GM23338 (cell line): Measurements from ENCODE around the gene ARFIP2. TPM values are rescaled to one million over a fixed set of nuclear protein-coding genes. Genes with fewer than 3 reads are reported as not detected.
A peak's percentile ranks its signal among the peaks of the same experiment; 100 is the strongest.

Experiments
- ATAC-seq: fragments of 200-7000 bp; cut with Tn5 transposase; 3 replicates; pipeline ENCODE4 v1.9.1; 2020
- DNase-seq: peaks from one replicate; pipeline ENCODE4 v3.0.0-alpha.2; 2015; ENCODE audit warnings: low spot score
- H2AFZ ChIP-seq: fragments of 200-600 bp; sonication (generic); 2 replicates; pipeline ENCODE4 v1.8.0; 2016; ENCODE audit warnings: antibody characterized with exemption, mild to moderate bottlenecking, moderate library complexity
- H3F3A ChIP-seq: fragments of 200-600 bp; sonication (generic); replicated peaks from 2 replicates; pipeline ENCODE4 v1.8.0; 2017; ENCODE audit warnings: antibody characterized with exemption, mixed run types, low read depth
- H3K27ac ChIP-seq: fragments of 200-600 bp; sonication (generic); 2 replicates; pipeline ENCODE4 v1.6.1; 2016; ENCODE audit warnings: low read depth
- H3K27me3 ChIP-seq: fragments of 200-600 bp; sonication (generic); 2 replicates; pipeline ENCODE4 v1.8.0; 2016; ENCODE audit warnings: mild to moderate bottlenecking, mixed run types, moderate library complexity; ENCODE audit not compliant: insufficient read depth
- H3K36me3 ChIP-seq: fragments of 200-600 bp; sonication (generic); 2 replicates; pipeline ENCODE4 v1.8.0; 2016; ENCODE audit warnings: mild to moderate bottlenecking; ENCODE audit not compliant: insufficient read depth
- H3K4me1 ChIP-seq: fragments of 200-600 bp; sonication (generic); 2 replicates; pipeline ENCODE4 v1.8.0; 2016; ENCODE audit warnings: mild to moderate bottlenecking, moderate library complexity; ENCODE audit not compliant: insufficient read depth
- H3K4me2 ChIP-seq: fragments of 200-600 bp; sonication (generic); 2 replicates; pipeline ENCODE4 v1.7.1; 2017; ENCODE audit warnings: mixed run types
- H3K4me3 ChIP-seq: fragments of 200-600 bp; sonication (generic); 2 replicates; pipeline ENCODE4 v1.6.1; 2016; ENCODE audit warnings: mixed run types
- H3K79me2 ChIP-seq: fragments of 200-600 bp; sonication (generic); replicated peaks from 2 replicates; pipeline ENCODE4 v1.8.0; 2017; ENCODE audit warnings: mild to moderate bottlenecking; ENCODE audit not compliant: insufficient read depth
- H3K9me2 ChIP-seq: fragments of 200-600 bp; sonication (generic); 2 replicates; pipeline ENCODE4 v1.8.0; 2017; ENCODE audit not compliant: insufficient read depth
- H4K20me1 ChIP-seq: fragments of 200-600 bp; sonication (generic); replicated peaks from 2 replicates; pipeline ENCODE4 v1.8.0; 2017; ENCODE audit warnings: mild to moderate bottlenecking; ENCODE audit not compliant: insufficient read depth
- H3K27ac Mint-ChIP-seq: 2 replicates; pipeline ENCODE4 v1.8.0; 2020; ENCODE audit warnings: inconsistent platforms, mild to moderate bottlenecking, moderate library complexity, mixed read lengths
- H3K27me3 Mint-ChIP-seq: 3 replicates; pipeline ENCODE4 v1.8.0; 2022; ENCODE audit warnings: low read depth, mild to moderate bottlenecking, moderate library complexity, mixed read lengths, inconsistent platforms; ENCODE audit not compliant: insufficient read depth, poor library complexity
- H3K36me3 Mint-ChIP-seq: 3 replicates; pipeline ENCODE4 v1.8.0; 2021; ENCODE audit warnings: low read depth, mild to moderate bottlenecking, inconsistent platforms, moderate library complexity, mixed read lengths
- H3K4me1 Mint-ChIP-seq: 3 replicates; pipeline ENCODE4 v1.8.0; 2020; ENCODE audit warnings: mild to moderate bottlenecking, inconsistent platforms, mixed read lengths
- H3K4me3 Mint-ChIP-seq: 3 replicates; pipeline ENCODE4 v1.8.0; 2021; ENCODE audit warnings: moderate library complexity, mild to moderate bottlenecking, inconsistent platforms, mixed read lengths
- H3K9me3 Mint-ChIP-seq: 3 replicates; pipeline ENCODE4 v1.8.0; 2020; ENCODE audit warnings: moderate library complexity, mild to moderate bottlenecking, inconsistent platforms, mixed read lengths
- CREB1 ChIP-seq: fragments of 250-450 bp; sonication (Bioruptor Pico); IDR thresholded peaks from 2 replicates; pipeline ENCODE4 v1.5.0; 2020; ENCODE audit warnings: low read depth, mild to moderate bottlenecking, moderate library complexity
- EZH2 ChIP-seq: fragments of 200-600 bp; sonication (generic); IDR thresholded peaks from one replicate; pipeline ENCODE4 v1.8.0; 2017; ENCODE audit warnings: antibody characterized with exemption, mild to moderate bottlenecking, low read depth; ENCODE audit not compliant: unreplicated experiment
- EZH2phosphoT487 ChIP-seq: fragments of 200-600 bp; sonication (generic); IDR thresholded peaks from one replicate; pipeline ENCODE4 v1.8.1; 2018; ENCODE audit warnings: antibody characterized with exemption; ENCODE audit not compliant: unreplicated experiment
- JUNB ChIP-seq: IDR thresholded peaks from one replicate; pipeline ENCODE4 v1.6.1; 2016; ENCODE audit warnings: antibody characterized with exemption; ENCODE audit not compliant: unreplicated experiment
- NANOG ChIP-seq: IDR thresholded peaks from 2 replicates; pipeline ENCODE4 v1.6.1; 2016; ENCODE audit warnings: antibody characterized with exemption, borderline replicate concordance
- POLR2AphosphoS5 ChIP-seq: IDR thresholded peaks from 2 replicates; pipeline ENCODE4 v1.6.1; 2016; ENCODE audit warnings: antibody characterized with exemption, low read depth
- STAT1 ChIP-seq: IDR thresholded peaks from one replicate; pipeline ENCODE4 v1.6.1; 2016; ENCODE audit warnings: antibody characterized with exemption; ENCODE audit not compliant: unreplicated experiment
- ZNF114 ChIP-seq: fragments of 250-450 bp; sonication (Bioruptor Pico); IDR thresholded peaks from 2 replicates; pipeline ENCODE4 v1.5.0; 2020; ENCODE audit warnings: mild to moderate bottlenecking, moderate library complexity
- ZNF331 ChIP-seq: fragments of 250-450 bp; sonication (Bioruptor Pico); IDR thresholded peaks from 2 replicates; pipeline ENCODE4 v1.5.0; 2020; ENCODE audit warnings: low read depth, mild to moderate bottlenecking, moderate library complexity
- polyA plus RNA-seq: library from polyadenylated mRNA; unstranded; fragments of >200 nt; fragmentation: Nextera tagmentation; extraction: Ambion mirVana; gene quantifications from 2 replicates; pipeline ENCODE4 v1.2.1, GENCODE V29; 2016
- total RNA-seq: library from RNA; depleted of rRNA; stranded (reverse); fragments of >200 nt; shearing (Covaris generic); gene quantifications from 2 replicates; pipeline ENCODE4 v1.2.3, GENCODE V29; 2014
- TF ChIP-seq, protein P1 (sequence below): IDR thresholded peaks from 2 replicates; pipeline ENCODE4 v1.6.1; 2016; ENCODE audit warnings: antibody characterized with exemption
- TF ChIP-seq, protein P2 (sequence below): IDR thresholded peaks from one replicate; pipeline ENCODE4 v1.6.1; 2018; ENCODE audit warnings: antibody characterized with exemption; ENCODE audit not compliant: unreplicated experiment
- TF ChIP-seq, protein P3 (sequence below), 2 experiments: fragments of 200-600 bp in 1 of 2; sonication (generic) in 1 of 2; conservative IDR thresholded peaks; 2 replicates each; pipeline versions ENCODE4 v1.5.1 to v1.6.1; 2016 to 2017; ENCODE audit warnings: antibody characterized with exemption in 2 of 2, low read depth in 2 of 2, mild to moderate bottlenecking in 2 of 2, moderate library complexity in 1 of 2
- TF ChIP-seq, protein P4 (sequence below): fragments of 250-450 bp; sonication (Bioruptor Pico); IDR thresholded peaks from 2 replicates; pipeline ENCODE4 v1.5.0; 2020; ENCODE audit warnings: mild to moderate bottlenecking, moderate library complexity

The ARFIP2 gene
- total and polyA plus RNA-seq, 2 experiments from 2014 or later: 35.4 to 61.5 TPM

DNA sequence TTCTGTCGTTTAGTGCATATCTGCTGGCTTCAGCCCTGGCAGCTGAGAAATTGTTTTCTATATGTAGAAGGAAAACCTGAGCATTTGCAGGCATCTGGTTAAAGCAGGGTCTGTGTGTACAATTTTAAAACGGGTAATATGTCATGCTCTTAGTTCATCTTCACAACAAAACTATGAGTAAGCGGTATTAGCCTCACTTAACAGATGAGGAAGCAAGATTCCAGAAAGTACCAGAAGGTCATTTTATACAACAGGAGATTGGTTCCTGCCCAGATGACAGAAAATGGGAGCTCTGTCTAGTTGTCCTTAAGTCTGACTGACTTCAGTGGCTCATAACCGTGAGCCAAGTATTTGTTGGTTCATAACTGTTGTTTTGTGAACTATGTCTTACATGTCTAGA lies 1.3 kb upstream of the ARFIP2 start:
- peaks cover 13% of the 10 kb centered on the region; the same call in 1 of the 2 replicates for H3F3A ChIP-seq
- peak overlapping the region; percentile 93; the same call in 1 of the 2 replicates for H3K27ac ChIP-seq
- H3K79me2 ChIP-seq: peaks cover 49% of the 10 kb centered on the region
- Mint-ChIP-seq H3K27me3 (peaks cover 9% of the 10 kb centered on the region), H3K4me1 (peaks cover 12% of the 10 kb centered on the region), H3K27ac (peak overlapping the region; percentile 82), H3K9me3 (no peaks in the 10 kb centered on the region; the same call in 2 of the 3 replicates), H3K36me3 (peaks cover 39% of the 10 kb centered on the region), H3K4me3 (peak overlapping the region; percentile 99)
- H3K9me2 ChIP-seq: no peaks in the 10 kb centered on the region
- peak overlapping the region; percentile 95 for H3K4me3 ChIP-seq
- ATAC-seq (no peak), DNase-seq (no peak)
- no peak overlapping the region for H2AFZ ChIP-seq
- TF ChIP-seq ZNF114 (CRISPR knock-in tag): no peak
- no peak for TF ChIP-seq POLR2AphosphoS5
- no peak for TF ChIP-seq JUNB
- TF ChIP-seq STAT1: no peak
- TF ChIP-seq, protein P1, sequence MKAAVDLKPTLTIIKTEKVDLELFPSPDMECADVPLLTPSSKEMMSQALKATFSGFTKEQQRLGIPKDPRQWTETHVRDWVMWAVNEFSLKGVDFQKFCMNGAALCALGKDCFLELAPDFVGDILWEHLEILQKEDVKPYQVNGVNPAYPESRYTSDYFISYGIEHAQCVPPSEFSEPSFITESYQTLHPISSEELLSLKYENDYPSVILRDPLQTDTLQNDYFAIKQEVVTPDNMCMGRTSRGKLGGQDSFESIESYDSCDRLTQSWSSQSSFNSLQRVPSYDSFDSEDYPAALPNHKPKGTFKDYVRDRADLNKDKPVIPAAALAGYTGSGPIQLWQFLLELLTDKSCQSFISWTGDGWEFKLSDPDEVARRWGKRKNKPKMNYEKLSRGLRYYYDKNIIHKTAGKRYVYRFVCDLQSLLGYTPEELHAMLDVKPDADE: no peak
- no peak for TF ChIP-seq EZH2phosphoT487
- TF ChIP-seq EZH2: no peak
- no peak for TF ChIP-seq CREB1 (CRISPR knock-in tag)
- TF ChIP-seq, protein P2, sequence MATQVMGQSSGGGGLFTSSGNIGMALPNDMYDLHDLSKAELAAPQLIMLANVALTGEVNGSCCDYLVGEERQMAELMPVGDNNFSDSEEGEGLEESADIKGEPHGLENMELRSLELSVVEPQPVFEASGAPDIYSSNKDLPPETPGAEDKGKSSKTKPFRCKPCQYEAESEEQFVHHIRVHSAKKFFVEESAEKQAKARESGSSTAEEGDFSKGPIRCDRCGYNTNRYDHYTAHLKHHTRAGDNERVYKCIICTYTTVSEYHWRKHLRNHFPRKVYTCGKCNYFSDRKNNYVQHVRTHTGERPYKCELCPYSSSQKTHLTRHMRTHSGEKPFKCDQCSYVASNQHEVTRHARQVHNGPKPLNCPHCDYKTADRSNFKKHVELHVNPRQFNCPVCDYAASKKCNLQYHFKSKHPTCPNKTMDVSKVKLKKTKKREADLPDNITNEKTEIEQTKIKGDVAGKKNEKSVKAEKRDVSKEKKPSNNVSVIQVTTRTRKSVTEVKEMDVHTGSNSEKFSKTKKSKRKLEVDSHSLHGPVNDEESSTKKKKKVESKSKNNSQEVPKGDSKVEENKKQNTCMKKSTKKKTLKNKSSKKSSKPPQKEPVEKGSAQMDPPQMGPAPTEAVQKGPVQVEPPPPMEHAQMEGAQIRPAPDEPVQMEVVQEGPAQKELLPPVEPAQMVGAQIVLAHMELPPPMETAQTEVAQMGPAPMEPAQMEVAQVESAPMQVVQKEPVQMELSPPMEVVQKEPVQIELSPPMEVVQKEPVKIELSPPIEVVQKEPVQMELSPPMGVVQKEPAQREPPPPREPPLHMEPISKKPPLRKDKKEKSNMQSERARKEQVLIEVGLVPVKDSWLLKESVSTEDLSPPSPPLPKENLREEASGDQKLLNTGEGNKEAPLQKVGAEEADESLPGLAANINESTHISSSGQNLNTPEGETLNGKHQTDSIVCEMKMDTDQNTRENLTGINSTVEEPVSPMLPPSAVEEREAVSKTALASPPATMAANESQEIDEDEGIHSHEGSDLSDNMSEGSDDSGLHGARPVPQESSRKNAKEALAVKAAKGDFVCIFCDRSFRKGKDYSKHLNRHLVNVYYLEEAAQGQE: no peak
- TF ChIP-seq, protein P3, sequence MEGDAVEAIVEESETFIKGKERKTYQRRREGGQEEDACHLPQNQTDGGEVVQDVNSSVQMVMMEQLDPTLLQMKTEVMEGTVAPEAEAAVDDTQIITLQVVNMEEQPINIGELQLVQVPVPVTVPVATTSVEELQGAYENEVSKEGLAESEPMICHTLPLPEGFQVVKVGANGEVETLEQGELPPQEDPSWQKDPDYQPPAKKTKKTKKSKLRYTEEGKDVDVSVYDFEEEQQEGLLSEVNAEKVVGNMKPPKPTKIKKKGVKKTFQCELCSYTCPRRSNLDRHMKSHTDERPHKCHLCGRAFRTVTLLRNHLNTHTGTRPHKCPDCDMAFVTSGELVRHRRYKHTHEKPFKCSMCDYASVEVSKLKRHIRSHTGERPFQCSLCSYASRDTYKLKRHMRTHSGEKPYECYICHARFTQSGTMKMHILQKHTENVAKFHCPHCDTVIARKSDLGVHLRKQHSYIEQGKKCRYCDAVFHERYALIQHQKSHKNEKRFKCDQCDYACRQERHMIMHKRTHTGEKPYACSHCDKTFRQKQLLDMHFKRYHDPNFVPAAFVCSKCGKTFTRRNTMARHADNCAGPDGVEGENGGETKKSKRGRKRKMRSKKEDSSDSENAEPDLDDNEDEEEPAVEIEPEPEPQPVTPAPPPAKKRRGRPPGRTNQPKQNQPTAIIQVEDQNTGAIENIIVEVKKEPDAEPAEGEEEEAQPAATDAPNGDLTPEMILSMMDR (conservative IDR thresholded peaks at IDR 0.05; ENCODE audit: low read depth in 2 of 2): no peak
- TF ChIP-seq ZNF331 (CRISPR knock-in tag): no peak
- TF ChIP-seq NANOG: no peak
- TF ChIP-seq, protein P4, sequence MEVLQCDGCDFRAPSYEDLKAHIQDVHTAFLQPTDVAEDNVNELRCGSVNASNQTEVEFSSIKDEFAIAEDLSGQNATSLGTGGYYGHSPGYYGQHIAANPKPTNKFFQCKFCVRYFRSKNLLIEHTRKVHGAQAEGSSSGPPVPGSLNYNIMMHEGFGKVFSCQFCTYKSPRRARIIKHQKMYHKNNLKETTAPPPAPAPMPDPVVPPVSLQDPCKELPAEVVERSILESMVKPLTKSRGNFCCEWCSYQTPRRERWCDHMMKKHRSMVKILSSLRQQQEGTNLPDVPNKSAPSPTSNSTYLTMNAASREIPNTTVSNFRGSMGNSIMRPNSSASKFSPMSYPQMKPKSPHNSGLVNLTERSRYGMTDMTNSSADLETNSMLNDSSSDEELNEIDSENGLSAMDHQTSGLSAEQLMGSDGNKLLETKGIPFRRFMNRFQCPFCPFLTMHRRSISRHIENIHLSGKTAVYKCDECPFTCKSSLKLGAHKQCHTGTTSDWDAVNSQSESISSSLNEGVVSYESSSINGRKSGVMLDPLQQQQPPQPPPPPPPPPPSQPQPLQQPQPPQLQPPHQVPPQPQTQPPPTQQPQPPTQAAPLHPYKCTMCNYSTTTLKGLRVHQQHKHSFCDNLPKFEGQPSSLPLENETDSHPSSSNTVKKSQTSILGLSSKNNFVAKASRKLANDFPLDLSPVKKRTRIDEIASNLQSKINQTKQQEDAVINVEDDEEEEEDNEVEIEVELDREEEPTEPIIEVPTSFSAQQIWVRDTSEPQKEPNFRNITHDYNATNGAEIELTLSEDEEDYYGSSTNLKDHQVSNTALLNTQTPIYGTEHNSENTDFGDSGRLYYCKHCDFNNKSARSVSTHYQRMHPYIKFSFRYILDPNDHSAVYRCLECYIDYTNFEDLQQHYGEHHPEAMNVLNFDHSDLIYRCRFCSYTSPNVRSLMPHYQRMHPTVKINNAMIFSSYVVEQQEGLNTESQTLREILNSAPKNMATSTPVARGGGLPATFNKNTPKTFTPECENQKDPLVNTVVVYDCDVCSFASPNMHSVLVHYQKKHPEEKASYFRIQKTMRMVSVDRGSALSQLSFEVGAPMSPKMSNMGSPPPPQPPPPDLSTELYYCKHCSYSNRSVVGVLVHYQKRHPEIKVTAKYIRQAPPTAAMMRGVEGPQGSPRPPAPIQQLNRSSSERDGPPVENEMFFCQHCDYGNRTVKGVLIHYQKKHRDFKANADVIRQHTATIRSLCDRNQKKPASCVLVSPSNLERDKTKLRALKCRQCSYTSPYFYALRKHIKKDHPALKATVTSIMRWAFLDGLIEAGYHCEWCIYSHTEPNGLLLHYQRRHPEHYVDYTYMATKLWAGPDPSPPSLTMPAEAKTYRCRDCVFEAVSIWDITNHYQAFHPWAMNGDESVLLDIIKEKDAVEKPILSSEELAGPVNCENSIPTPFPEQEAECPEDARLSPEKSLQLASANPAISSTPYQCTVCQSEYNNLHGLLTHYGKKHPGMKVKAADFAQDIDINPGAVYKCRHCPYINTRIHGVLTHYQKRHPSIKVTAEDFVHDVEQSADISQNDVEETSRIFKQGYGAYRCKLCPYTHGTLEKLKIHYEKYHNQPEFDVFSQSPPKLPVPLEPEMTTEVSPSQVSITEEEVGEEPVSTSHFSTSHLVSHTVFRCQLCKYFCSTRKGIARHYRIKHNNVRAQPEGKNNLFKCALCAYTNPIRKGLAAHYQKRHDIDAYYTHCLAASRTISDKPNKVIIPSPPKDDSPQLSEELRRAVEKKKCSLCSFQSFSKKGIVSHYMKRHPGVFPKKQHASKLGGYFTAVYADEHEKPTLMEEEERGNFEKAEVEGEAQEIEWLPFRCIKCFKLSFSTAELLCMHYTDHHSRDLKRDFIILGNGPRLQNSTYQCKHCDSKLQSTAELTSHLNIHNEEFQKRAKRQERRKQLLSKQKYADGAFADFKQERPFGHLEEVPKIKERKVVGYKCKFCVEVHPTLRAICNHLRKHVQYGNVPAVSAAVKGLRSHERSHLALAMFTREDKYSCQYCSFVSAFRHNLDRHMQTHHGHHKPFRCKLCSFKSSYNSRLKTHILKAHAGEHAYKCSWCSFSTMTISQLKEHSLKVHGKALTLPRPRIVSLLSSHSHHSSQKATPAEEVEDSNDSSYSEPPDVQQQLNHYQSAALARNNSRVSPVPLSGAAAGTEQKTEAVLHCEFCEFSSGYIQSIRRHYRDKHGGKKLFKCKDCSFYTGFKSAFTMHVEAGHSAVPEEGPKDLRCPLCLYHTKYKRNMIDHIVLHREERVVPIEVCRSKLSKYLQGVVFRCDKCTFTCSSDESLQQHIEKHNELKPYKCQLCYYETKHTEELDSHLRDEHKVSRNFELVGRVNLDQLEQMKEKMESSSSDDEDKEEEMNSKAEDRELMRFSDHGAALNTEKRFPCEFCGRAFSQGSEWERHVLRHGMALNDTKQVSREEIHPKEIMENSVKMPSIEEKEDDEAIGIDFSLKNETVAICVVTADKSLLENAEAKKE (CRISPR knock-in tag): no peak
- peaks cover 14% of the 10 kb centered on the region for H4K20me1 ChIP-seq
- no peaks in the 10 kb centered on the region for H3K27me3 ChIP-seq
- 0 out of 2 replicates have a peak, but pooled peaks cover 6% of the 10 kb centered on the region for H3K4me1 ChIP-seq
- peaks cover 37% of the 10 kb centered on the region for H3K36me3 ChIP-seq
- peak overlapping the region; percentile 97 for H3K4me2 ChIP-seq
